NCI-H1048 (cell line): Measurements from ENCODE around the gene MAP3K14.

Source experiments
- DNase-seq: peaks from one replicate; lab custom pipeline; 2025; lab: John Stamatoyannopoulos, UW

The MAP3K14 gene

GRCh38 chr17:45300060-45300751, 16.6 kb downstream of the MAP3K14 start:
- DNase-seq = no peak

- no peak for DNase-seq
These were observed 17.5 kb downstream of the MAP3K14 start for GRCh38 chr17:45299361-45299760.

GRCh38 chr17:45298546-45299285, 18.1 kb downstream of the MAP3K14 start:
- DNase-seq = no peak

- no peak for DNase-seq
These were observed 20.0 kb downstream of the MAP3K14 start for GRCh38 chr17:45296833-45297124.

DNA sequence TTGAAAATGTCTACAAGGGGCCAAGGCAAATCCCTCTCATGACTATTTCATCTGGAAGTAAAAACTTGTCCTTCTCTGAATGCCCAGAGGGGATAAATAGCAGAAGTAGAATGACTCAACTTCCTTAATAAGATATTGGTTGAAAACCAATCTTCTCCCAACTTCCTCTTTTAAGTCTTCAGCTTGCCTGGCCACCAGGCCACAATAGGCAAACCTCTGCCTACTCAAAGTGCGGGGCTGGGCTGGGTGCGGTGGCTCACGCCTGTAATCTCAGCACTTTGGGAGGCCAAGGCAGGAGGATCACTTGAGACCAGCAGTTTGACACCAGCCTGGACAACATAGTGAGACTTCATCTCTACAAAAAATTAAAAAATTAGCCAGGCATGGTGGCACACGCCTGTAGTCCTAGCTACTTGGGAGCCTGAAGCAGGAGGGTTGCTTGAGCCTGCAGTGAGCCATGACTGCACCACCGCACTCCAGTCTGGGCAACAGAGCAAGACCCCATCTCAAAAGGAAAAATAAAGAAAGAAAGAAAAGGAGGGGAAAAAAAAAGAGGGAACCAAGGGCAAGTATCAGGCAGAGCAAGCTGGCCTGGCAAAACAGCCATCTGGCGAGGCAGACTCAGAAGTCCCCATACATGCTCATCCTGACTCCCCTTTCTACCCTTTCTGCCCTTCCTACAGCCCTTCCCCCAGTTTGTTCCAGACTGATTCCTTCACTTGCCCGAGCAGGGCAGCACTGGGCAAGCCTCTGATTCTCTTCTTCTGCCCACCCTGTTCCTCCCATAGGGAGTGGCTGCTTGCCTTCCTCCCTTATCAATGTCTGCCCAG, 20.6 kb downstream of the MAP3K14 start:
- no peak for DNase-seq

- no peak for DNase-seq
These were observed 22.3 kb downstream of the MAP3K14 start for GRCh38 chr17:45294506-45294905.

DNA sequence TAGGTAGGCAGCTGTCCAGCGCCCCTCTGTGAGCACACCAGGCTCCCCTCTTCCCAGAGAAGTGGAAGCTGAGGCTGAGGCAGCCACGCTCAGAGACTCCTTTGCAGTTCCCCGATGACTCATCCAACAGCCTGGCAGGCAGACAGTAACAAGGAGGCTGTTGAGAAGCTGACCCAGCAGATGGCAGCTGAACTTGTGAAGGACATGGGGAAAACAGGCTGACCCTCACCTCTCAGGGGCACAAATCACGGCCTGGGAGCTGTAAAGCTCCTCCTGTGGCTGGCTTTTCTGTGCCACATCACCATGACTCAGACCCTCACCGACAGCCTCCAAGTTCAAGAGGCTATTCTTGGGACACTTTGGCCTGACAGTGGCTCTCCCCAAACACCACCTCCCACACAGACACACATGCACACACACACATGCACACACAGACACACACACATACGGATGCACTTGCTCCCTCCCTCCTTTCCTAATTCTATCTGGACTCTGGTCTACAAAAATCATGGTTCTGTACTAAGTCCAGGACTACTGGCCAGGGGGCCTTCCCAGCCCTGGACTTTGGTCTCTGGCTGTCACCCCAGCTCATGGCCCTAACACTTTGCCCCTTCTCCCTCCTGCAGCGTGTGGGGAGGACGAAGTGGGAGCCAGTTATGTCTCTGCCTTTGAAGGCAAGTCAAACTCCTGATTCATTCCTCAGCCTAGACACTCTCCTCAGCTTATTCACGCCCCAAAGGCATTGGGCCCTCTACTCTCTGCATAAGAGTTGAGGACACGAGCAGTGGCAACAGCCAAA, 23.2 kb downstream of the MAP3K14 start:
- DNase-seq = no peak

- no peak for DNase-seq
These were observed 24.0 kb downstream of the MAP3K14 start for GRCh38 chr17:45292696-45293412.

- DNase-seq = no peak
These were observed 25.5 kb downstream of the MAP3K14 start for GRCh38 chr17:45291171-45291805.

- no peak for DNase-seq
These were observed 26.5 kb downstream of the MAP3K14 start for GRCh38 chr17:45290269-45290765.

DNA sequence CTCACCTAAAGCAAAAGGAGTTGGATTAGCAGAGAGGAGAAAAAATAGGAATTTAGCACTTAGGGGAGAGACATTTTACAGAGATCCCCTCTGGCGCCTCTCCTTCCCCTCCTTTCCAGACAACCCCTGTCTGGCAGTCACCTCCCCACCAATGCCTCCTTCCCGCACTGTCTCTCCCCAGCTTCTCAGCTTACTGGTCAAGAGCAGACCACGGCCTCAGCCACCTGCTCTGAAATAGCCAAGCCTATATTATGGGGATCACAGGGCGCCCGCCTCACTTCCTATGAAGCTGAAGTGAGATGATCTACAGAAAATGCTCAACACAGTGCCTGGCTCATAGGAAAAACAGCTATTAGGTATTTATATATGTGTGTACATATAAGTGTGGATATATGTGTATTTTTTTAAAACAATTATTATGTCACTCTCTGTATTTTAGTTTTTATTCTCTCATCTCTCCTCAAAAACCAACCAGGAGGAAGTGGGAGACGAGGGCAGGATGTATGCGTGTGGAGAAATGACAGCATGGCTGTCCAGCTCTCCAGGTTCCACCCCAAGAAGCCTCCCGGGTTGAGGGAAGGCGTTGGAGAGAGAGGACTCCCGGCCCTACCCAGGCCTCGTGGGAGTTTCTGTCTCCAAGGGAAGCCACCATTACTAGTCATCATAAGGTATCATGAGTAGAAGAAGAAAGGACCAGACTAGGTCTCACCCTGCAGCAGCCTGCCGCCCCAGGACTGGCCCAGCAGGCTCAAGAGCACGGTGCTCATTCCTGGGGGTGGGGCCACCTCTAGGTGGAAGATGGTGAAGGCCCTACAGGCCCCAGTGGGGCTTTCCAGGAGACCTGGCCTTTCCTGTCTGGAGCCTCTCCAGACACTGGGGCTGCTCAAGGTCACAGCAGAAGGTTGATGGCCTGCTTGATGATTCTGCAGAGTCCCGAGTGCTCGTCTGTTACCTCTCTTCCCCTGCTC, 27.2 kb downstream of the MAP3K14 start:
- DNase-seq = no peak

GRCh38 chr17:45288825-45289224, 28.0 kb downstream of the MAP3K14 start:
- DNase-seq = no peak

GRCh38 chr17:45287526-45288500, 29.0 kb downstream of the MAP3K14 start:
- no peak for DNase-seq

DNA sequence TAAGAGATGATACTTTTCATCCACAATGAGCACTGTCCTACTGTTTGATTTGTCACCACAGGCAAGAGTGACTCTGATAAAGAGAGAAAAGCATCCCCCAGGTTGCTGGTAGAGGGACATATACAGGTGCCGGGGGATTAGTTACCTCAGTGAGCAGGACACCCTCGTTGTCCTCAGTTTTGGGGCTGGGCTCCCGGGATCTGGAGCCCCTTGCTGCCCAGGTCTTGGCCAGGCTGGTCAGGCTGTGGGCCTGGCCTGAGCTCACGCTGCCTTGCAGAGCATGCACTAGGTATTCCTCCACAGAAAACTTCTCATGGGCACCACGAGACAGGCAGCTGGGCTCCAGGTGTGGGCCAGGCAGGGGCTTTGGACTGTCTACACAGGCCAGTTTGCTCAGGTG, 30.5 kb downstream of the MAP3K14 start:
- no peak for DNase-seq

- no peak for DNase-seq
These were observed 32.4 kb downstream of the MAP3K14 start for GRCh38 chr17:45284176-45285140.

DNA sequence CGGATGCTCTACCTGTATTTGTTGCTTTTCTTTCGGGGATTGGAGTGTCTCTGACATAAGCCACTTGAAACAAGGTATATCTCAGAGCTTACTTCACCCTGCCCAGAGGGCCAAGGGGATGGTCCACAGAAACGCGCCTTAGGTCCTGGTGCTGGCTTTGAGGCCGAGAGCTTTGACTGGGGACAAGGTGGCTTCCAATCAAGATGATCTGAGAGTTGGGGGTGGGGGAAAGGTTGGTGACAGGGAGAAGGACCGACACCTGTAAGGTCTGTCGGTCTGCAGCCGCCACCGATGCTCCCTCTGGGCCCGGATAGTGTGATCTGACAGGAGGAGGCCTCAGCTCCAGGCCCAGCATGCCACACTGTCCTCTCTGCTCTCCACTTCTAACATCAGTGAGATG, 33.1 kb downstream of the MAP3K14 start:
- DNase-seq = no peak
